Lower lobe of right lung (tissue), 2 donors: ENCODE data around the gene PRMT7. TPM values are rescaled to one million over a fixed set of nuclear protein-coding genes. Genes with fewer than 3 reads are reported as not detected.

Source experiments
- ATAC-seq, 2 donors: fragments of 200-7000 bp; cut with Tn5 transposase; one replicate each; pipeline ENCODE4 v1.9.1; 2020 to 2022; ENCODE audit warnings: mild to moderate bottlenecking in 2 of 2, moderate library complexity in 2 of 2
- DNase-seq: peaks from one replicate; pipeline ENCODE4 v3.0.0-alpha.2; 2020
- H3K27ac ChIP-seq: fragments of 200-600 bp; one replicate; pipeline ENCODE4 v1.8.0; 2022
- H3K27me3 ChIP-seq: fragments of 200-600 bp; one replicate; pipeline ENCODE4 v1.8.0; 2022; ENCODE audit warnings: low read depth
- H3K36me3 ChIP-seq: fragments of 200-600 bp; one replicate; pipeline ENCODE4 v1.8.0; 2022; ENCODE audit warnings: mild to moderate bottlenecking
- H3K4me1 ChIP-seq: fragments of 200-600 bp; one replicate; pipeline ENCODE4 v1.8.0; 2022
- H3K4me3 ChIP-seq: fragments of 200-600 bp; one replicate; pipeline ENCODE4 v1.8.0; 2022; ENCODE audit warnings: mild to moderate bottlenecking
- H3K9me3 ChIP-seq: fragments of 200-600 bp; one replicate; pipeline ENCODE4 v1.8.0; 2022
- intact Hi-C: fragments of 100-400 bp; cut with DNase I; formaldehyde crosslinking; loops from one replicate; pipeline ENCODE4 v1.11.0; 2022
- total RNA-seq: library from RNA; stranded (reverse); fragmentation: NEBNext Ultra II Directional; extraction: Animal tissue kit (Norgen Biotek cat#: 25700); gene quantifications from one replicate; pipeline ENCODE4 v1.2.1, GENCODE V29; 2021
- TF ChIP-seq, protein P1 (sequence below): fragments of 200-600 bp; IDR thresholded peaks from one replicate; pipeline ENCODE4 v1.8.0; 2022; ENCODE audit warnings: antibody characterized with exemption, mild to moderate bottlenecking
- donor health status: DM: no; HTN: yes; CAD: no; lungs with severe emphysema.

The PRMT7 gene
- total RNA-seq, 1 donor from 2014 or later = 36.1 TPM

DNA sequence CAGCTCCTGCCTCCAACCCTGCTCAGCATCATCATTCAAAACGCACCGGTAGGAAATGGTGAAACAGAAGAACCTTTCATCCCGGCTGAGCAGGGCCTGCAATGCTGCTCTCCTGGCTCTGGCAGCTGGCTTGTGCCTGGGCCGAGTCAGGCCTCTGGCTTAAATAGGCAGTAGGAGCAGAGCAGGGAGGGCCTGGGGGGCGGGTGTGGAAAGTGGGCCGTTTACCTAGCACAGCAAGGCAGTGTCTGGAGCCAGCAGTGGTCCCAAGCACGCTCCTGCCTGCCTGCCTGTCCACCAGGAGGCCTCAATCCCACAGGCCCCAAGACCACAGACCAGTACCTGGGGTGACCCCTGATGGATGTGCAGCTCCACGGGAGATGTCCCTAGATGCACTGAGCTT lies 78.2 kb downstream of the PRMT7 start:
- H3K9me3 ChIP-seq = no peaks in the 10 kb centered on the region
- TF ChIP-seq, protein P1, sequence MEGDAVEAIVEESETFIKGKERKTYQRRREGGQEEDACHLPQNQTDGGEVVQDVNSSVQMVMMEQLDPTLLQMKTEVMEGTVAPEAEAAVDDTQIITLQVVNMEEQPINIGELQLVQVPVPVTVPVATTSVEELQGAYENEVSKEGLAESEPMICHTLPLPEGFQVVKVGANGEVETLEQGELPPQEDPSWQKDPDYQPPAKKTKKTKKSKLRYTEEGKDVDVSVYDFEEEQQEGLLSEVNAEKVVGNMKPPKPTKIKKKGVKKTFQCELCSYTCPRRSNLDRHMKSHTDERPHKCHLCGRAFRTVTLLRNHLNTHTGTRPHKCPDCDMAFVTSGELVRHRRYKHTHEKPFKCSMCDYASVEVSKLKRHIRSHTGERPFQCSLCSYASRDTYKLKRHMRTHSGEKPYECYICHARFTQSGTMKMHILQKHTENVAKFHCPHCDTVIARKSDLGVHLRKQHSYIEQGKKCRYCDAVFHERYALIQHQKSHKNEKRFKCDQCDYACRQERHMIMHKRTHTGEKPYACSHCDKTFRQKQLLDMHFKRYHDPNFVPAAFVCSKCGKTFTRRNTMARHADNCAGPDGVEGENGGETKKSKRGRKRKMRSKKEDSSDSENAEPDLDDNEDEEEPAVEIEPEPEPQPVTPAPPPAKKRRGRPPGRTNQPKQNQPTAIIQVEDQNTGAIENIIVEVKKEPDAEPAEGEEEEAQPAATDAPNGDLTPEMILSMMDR = no peak
- ATAC-seq (no peak), DNase-seq (peak; percentile 23)
- intact Hi-C loops = no loop called here
- no peak overlapping the region for H3K27ac ChIP-seq
- no peaks in the 10 kb centered on the region for H3K4me1 ChIP-seq
- no peak overlapping the region for H3K4me3 ChIP-seq
- no peaks in the 10 kb centered on the region for H3K36me3 ChIP-seq
- H3K27me3 ChIP-seq = no peaks in the 10 kb centered on the region

DNA sequence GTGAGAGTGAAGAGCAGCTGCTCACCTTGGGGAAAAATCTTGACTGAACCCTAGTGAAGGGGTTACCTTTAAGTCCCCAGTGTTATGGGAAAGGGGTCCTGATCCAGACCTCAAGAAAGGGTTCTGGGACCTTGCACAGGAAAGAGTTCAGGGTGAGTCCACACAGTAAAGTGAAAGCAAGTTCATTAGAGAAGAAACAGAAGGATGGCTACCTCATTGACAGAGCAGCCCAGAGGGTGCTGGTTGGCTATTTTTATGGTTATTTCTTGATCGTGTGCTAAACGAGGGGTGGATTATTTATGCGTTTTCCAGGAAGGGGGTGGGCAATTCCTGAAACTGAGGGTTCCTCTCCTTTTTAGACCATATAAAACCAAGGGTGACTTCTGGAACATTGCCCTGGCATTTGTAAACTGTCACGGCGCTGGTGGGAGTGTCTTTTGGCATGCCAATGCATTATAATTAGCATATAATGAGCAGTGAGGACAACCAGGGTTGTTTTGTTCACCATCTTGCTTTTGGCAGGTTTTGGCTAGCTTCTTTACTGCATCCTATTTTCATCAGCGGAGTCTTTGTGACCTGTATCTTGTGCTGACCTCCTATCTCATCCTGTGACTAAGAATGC lies 79.0 kb downstream of the PRMT7 start:
- Histone ChIP-seq H3K9me3 (no peaks in the 10 kb centered on the region), H3K4me1 (no peaks in the 10 kb centered on the region), H3K36me3 (no peaks in the 10 kb centered on the region), H3K27me3 (no peaks in the 10 kb centered on the region), H3K4me3 (no peak overlapping the region), H3K27ac (no peak overlapping the region)
- TF ChIP-seq, protein P1 = no peak
- DNase-seq = no peak
- ATAC-seq = no peak
- intact Hi-C loops = no loop called here

DNA sequence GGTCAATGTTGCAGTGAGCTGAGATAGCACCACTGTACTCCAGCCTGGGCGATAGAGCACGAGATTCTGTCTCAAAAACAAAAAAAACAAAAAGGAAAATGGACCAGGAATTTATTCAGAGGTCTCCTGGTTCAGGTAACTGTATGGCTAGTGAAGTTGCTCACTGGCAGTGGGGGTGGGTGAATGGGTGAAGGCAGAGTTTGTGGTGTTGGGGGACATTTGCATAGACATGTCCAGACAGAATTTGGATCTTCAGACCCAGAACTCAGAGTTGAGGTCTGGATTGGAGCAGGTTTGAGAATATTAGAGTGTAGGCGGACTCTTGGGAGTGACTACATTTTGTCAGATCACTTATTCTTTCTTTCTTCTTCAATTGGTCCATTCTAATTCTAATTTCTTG lies 82.5 kb downstream of the PRMT7 start:
- H3K4me3 ChIP-seq = no peak overlapping the region
- H3K9me3 ChIP-seq = no peaks in the 10 kb centered on the region
- ATAC-seq (no peak), DNase-seq (no peak)
- no peak overlapping the region for H3K27ac ChIP-seq
- no peaks in the 10 kb centered on the region for H3K27me3 ChIP-seq
- intact Hi-C loops = no loop called here
- no peaks in the 10 kb centered on the region for H3K36me3 ChIP-seq
- TF ChIP-seq, protein P1 = no peak
- H3K4me1 ChIP-seq = no peaks in the 10 kb centered on the region

DNA sequence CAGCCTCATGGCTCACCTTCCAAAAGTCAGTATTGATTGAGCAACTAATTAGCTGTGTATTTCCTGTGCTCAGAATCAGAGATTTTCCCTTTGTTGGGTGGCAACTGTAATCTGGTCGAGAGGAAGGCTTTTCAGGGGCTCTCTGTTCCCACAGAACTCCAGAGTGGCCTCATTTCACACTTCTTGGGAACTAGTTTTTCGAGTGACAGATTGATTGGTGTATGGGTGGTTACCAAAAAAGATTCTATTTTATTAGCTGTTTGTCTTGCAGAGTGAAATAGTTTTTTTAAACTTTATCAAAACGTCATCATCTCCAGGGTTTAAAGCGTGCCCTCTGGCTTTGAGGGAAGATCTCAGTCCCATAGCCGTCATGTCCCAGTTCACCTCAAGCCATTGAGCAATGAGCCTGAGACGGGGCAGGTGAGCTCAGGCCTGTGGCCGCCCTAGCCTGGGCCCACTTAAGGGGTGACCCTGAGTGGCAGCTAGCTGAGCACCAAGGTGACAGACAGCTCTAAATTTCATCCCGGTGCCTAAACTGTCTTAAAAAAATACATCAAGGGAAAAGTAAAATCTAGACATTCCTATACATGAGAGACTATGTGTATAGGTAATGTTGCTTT lies 84.5 kb downstream of the PRMT7 start:
- H3K36me3 ChIP-seq = no peaks in the 10 kb centered on the region
- TF ChIP-seq, protein P1 = no peak
- H3K27me3 ChIP-seq = no peaks in the 10 kb centered on the region
- no peaks in the 10 kb centered on the region for H3K9me3 ChIP-seq
- no peak for ATAC-seq
- no peak for DNase-seq
- H3K27ac ChIP-seq = no peak overlapping the region
- no peak overlapping the region for H3K4me3 ChIP-seq
- no peaks in the 10 kb centered on the region for H3K4me1 ChIP-seq
- intact Hi-C loops = no loop called here

DNA sequence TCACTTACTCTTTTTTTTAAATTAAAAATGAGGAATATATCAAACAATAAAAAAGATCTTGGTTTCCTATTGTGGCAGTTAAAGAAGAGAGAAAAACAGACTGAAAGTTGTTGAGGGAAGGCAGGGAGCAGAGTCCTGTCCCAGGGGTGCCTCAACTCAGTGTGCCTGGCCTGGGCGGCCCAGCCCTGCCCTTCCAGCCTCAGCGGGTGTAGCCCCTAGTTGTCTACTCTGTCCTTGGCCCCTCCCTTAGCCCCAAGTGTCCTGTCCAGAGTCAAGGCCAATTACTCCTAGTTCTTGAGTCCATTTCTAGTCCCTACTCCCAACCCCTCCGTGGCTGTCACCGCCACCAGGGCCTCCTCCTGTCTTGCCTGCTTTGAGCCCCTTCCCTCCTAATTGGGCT lies 85.0 kb downstream of the PRMT7 start:
- H3K27me3 ChIP-seq = no peaks in the 10 kb centered on the region
- DNase-seq = peak; percentile 14
- H3K9me3 ChIP-seq = no peaks in the 10 kb centered on the region
- H3K36me3 ChIP-seq = no peaks in the 10 kb centered on the region
- H3K27ac ChIP-seq = no peak overlapping the region
- no peaks in the 10 kb centered on the region for H3K4me1 ChIP-seq
- intact Hi-C loops = no loop called here
- TF ChIP-seq, protein P1 = no peak
- ATAC-seq = no peak
- H3K4me3 ChIP-seq = no peak overlapping the region
